AG09309 (cell line): ENCODE data around the gene SCAMP2.
"Not testable (repeated sequence)": the region's sequence is repeated elsewhere in the genome, so short reads cannot be mapped to it uniquely, and the experiment has no call there.

Experiments used
- DNase-seq: peaks from one replicate; pipeline ENCODE4 v3.0.0-alpha.2; 2010; ENCODE audit warnings: low read depth
- H3K4me3 ChIP-seq: 2 replicates; pipeline ENCODE4 v1.5.1; 2011; ENCODE audit warnings: mild to moderate bottlenecking, low read depth, low read length, moderate library complexity; ENCODE audit not compliant: control insufficient read depth
- CTCF ChIP-seq: IDR thresholded peaks from 2 replicates; pipeline ENCODE4 v1.5.1; 2011; ENCODE audit warnings: mild to moderate bottlenecking, low read depth, low read length, inconsistent platforms; ENCODE audit not compliant: insufficient read depth, control insufficient read depth; ENCODE audit errors: missing control alignments

Gene SCAMP2

GRCh38 chr15:74897300-74897701, 24.1 kb upstream of the SCAMP2 start:
- no peak for TF ChIP-seq CTCF
- no peak for DNase-seq
- no peak overlapping the region for H3K4me3 ChIP-seq

GRCh38 chr15:74896316-74896715, 23.2 kb upstream of the SCAMP2 start:
- H3K4me3 ChIP-seq, result no peak overlapping the region
- no peak for TF ChIP-seq CTCF

GRCh38 chr15:74895830-74896229, 22.7 kb upstream of the SCAMP2 start:
- H3K4me3 ChIP-seq, result no peak overlapping the region
- no peak for DNase-seq
- no peak for TF ChIP-seq CTCF

More at GRCh38 chr15:74896316-74896715, 23.2 kb upstream of the SCAMP2 start:
- DNase-seq, result no peak

- not testable (repeated sequence) for DNase-seq
Measured at GRCh38 chr15:74894383-74894782, 21.2 kb upstream of the SCAMP2 start.

GRCh38 chr15:74893627-74894026, 20.5 kb upstream of the SCAMP2 start:
- no peak for TF ChIP-seq CTCF
- no peak for DNase-seq
- H3K4me3 ChIP-seq, result no peak overlapping the region

More at GRCh38 chr15:74894383-74894782, 21.2 kb upstream of the SCAMP2 start:
- H3K4me3 ChIP-seq, result not testable (repeated sequence)

- DNase-seq, result no peak
- no peak for TF ChIP-seq CTCF
- H3K4me3 ChIP-seq, result no peak overlapping the region
Measured at GRCh38 chr15:74892931-74893330, 19.8 kb upstream of the SCAMP2 start.

GRCh38 chr15:74892313-74892712, 19.1 kb upstream of the SCAMP2 start:
- DNase-seq, result no peak
- no peak for TF ChIP-seq CTCF
- no peak overlapping the region for H3K4me3 ChIP-seq
